K562 (cell line): ENCODE measurements around the gene SMG1. TPM values are rescaled to one million over a fixed set of nuclear protein-coding genes. Genes with fewer than 3 reads are reported as not detected.

Experiments used
- ARHGAP35 ChIP-seq: fragments of 450-650 bp; IDR thresholded peaks from 2 replicates; pipeline ENCODE4 v1.6.1; 2018; ENCODE audit not compliant: partially characterized antibody
- CCAR2 ChIP-seq: fragments of 200-400 bp; formaldehyde crosslinking; IDR thresholded peaks from 2 replicates; pipeline ENCODE4 v1.6.1; 2017; ENCODE audit warnings: mild to moderate bottlenecking, low read depth, low read length
- HSF4 ChIP-seq: fragments of 250-450 bp; sonication (Bioruptor Pico); IDR thresholded peaks from 2 replicates; pipeline ENCODE4 v2.1.2; 2022; ENCODE audit warnings: mild to moderate bottlenecking, moderate library complexity, borderline replicate concordance
- KDM5B ChIP-seq: fragments of 200-600 bp; sonication (generic); IDR thresholded peaks from 2 replicates; pipeline ENCODE4 v1.6.1; 2012; ENCODE audit warnings: low read depth, mild to moderate bottlenecking, moderate library complexity, low read length, control low read depth, inconsistent platforms; ENCODE audit not compliant: insufficient replicate concordance
- L3MBTL2 ChIP-seq: fragments of 450-650 bp; IDR thresholded peaks from 2 replicates; pipeline ENCODE4 v1.6.1; 2016; ENCODE audit warnings: mild to moderate bottlenecking, moderate library complexity
- NCOA1 ChIP-seq: fragments of 450-650 bp; IDR thresholded peaks from 2 replicates; pipeline ENCODE4 v1.6.1; 2016; ENCODE audit warnings: low read depth
- NEUROD1 ChIP-seq: fragments of 150-350 bp; IDR thresholded peaks from 2 replicates; pipeline ENCODE4 v1.6.1; 2014; ENCODE audit warnings: borderline replicate concordance, low read length, low read depth; ENCODE audit not compliant: partially characterized antibody
- POLR2H ChIP-seq: IDR thresholded peaks from 2 replicates; pipeline ENCODE4 v1.6.1; 2016; ENCODE audit warnings: missing genetic modification characterization, low read depth, mild to moderate bottlenecking, control low read depth, missing compliant biosample characterization, moderate library complexity
- RB1 ChIP-seq: fragments of 450-650 bp; IDR thresholded peaks from 2 replicates; pipeline ENCODE4 v1.6.1; 2017; ENCODE audit warnings: low read depth, mild to moderate bottlenecking
- RBM39 ChIP-seq: fragments of 200-400 bp; formaldehyde crosslinking; optimal IDR thresholded peaks from 2 replicates; pipeline ENCODE3; 2018; ENCODE audit warnings: low read depth, low read length
- STAT5B ChIP-seq: fragments of 250-450 bp; sonication (Bioruptor Pico); IDR thresholded peaks from 2 replicates; pipeline ENCODE4 v1.8.0; 2021; ENCODE audit warnings: mild to moderate bottlenecking, inconsistent platforms
- TAF9B ChIP-seq: fragments of 450-650 bp; IDR thresholded peaks from 2 replicates; pipeline ENCODE4 v1.6.1; 2018; ENCODE audit warnings: mild to moderate bottlenecking; ENCODE audit not compliant: partially characterized antibody
- ZNF830 ChIP-seq: fragments of 250-450 bp; sonication (Bioruptor Pico); IDR thresholded peaks from 2 replicates; pipeline ENCODE4 v1.5.0; 2021; ENCODE audit warnings: mild to moderate bottlenecking
- polyA plus RNA-seq, 8 experiments: library from polyadenylated mRNA; depleted of rRNA in 4 of 8; stranded (reverse) in 5 of 8; unstranded in 3 of 8; fragments of >200 nt; fragmentation: Nextera tagmentation in 2 of 8; fragmentation: Illumina TruSeq in 1 of 8; extraction: Ambion mirVana in 2 of 8; extraction: Trizol in 1 of 8; gene quantifications; 2 replicates each; pipeline versions ENCODE4 v1.2.1 to v1.2.3, GENCODE V29; 2011 to 2014; ENCODE audit warnings: inconsistent platforms in 1 of 8, missing spikeins in 1 of 8
- total RNA-seq, 7 experiments: library from RNA; depleted of rRNA in 6 of 7; stranded (reverse); fragments of >200 nt in 6 of 7; fragmentation: Illumina TruSeq in 2 of 7; extraction: Trizol in 2 of 7; gene quantifications; 2 replicates each; pipeline versions ENCODE4 v1.2.1 to v1.2.3, GENCODE V29; 2011 to 2021; ENCODE audit warnings: low replicate concordance in 1 of 7
- TF ChIP-seq, protein P1 (sequence below): fragments of 250-450 bp; sonication (Bioruptor Pico); IDR thresholded peaks from 2 replicates; pipeline ENCODE4 v1.4.0; 2020; ENCODE audit warnings: borderline replicate concordance
- TF ChIP-seq, protein P2 (sequence below): sonication (generic); formaldehyde crosslinking; IDR thresholded peaks from 2 replicates; pipeline ENCODE4 v1.8.0; 2023; ENCODE audit warnings: mild to moderate bottlenecking, missing genetic modification reagents
- TF ChIP-seq, protein P3 (sequence below): sonication (generic); formaldehyde crosslinking; IDR thresholded peaks from 2 replicates; pipeline ENCODE4 v1.8.1; 2023; ENCODE audit warnings: mild to moderate bottlenecking, missing genetic modification reagents
- TF ChIP-seq, protein P4 (sequence below), 2 experiments: fragments of 450-650 bp; conservative IDR thresholded peaks; 2 replicates each; pipeline ENCODE4 v1.6.1; 2017; ENCODE audit warnings: mild to moderate bottlenecking in 2 of 2, moderate library complexity in 2 of 2

Gene SMG1
- total and polyA plus RNA-seq, 9 of the 15 experiments (the other 6 are each of a cell fraction or from before 2014, with no cell fraction given): 3.4 to 54.8 (median 32.0) TPM

DNA sequence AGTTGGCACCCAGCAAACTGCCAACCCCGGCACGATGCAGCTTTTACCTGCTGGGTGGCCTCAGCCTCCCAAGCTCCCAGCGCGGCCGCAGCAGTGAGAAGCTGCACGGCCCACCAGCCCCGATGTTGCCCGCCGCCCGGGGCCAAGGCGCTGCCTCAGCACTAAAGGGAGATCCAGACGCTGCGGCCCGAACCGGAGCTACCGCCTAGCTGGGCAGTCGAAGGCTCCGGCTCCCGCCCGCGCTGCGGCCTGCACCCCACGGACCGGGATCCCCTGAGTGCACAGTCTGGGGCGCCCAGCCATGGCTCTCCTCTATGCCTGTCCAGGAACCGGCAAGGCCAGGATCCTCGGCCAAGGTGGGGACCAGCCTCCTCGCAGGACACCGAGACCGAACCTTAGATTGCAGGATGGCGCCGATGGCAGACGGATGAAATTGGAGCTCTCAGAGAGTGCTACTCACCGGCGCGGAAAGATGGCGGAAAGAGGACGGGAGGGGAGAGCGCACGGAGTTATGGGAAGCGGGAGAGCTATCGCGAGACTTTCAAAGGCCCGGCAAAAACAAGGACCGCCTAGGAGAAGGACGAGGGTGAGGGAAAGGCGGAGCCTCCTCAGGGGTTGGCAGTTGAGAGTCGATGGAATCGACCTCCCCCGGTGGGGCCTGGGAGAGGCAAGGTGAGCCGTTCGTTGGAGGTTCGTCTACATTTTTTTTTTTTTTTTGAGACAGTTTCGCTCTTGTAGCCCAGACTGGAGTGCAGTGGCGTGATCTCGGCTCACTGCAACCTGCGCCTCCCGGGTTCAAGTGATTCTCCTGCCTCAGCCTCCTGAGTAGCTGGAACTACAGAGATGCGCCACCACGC, 136.1 kb downstream of the SMG1 start, which contains the start of gene RPS15A (continued):
- peak; percentile 77; the same call in 1 of the 2 replicates for TF ChIP-seq ZNF830 (CRISPR knock-in tag)
- no peak for TF ChIP-seq STAT5B (CRISPR knock-in tag)
- TF ChIP-seq RBM39: peak; percentile 89
- TF ChIP-seq ARHGAP35: peak; percentile 92
- TF ChIP-seq TAF9B: peak; percentile 99
- TF ChIP-seq, protein P1, sequence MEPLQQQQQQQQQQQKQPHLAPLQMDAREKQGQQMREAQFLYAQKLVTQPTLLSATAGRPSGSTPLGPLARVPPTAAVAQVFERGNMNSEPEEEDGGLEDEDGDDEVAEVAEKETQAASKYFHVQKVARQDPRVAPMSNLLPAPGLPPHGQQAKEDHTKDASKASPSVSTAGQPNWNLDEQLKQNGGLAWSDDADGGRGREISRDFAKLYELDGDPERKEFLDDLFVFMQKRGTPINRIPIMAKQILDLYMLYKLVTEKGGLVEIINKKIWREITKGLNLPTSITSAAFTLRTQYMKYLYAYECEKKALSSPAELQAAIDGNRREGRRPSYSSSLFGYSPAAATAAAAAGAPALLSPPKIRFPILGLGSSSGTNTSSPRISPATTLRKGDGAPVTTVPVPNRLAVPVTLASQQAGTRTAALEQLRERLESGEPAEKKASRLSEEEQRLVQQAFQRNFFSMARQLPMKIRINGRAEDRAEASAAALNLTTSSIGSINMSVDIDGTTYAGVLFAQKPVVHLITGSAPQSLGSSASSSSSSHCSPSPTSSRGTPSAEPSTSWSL (CRISPR knock-in tag): no peak
- TF ChIP-seq KDM5B: peak; percentile 96
- TF ChIP-seq HSF4: no peak
- TF ChIP-seq NEUROD1: peak; percentile 71
- TF ChIP-seq NCOA1: 0 out of 2 replicates have a peak, but pooled peaks have one; percentile 17
- TF ChIP-seq, protein P2, sequence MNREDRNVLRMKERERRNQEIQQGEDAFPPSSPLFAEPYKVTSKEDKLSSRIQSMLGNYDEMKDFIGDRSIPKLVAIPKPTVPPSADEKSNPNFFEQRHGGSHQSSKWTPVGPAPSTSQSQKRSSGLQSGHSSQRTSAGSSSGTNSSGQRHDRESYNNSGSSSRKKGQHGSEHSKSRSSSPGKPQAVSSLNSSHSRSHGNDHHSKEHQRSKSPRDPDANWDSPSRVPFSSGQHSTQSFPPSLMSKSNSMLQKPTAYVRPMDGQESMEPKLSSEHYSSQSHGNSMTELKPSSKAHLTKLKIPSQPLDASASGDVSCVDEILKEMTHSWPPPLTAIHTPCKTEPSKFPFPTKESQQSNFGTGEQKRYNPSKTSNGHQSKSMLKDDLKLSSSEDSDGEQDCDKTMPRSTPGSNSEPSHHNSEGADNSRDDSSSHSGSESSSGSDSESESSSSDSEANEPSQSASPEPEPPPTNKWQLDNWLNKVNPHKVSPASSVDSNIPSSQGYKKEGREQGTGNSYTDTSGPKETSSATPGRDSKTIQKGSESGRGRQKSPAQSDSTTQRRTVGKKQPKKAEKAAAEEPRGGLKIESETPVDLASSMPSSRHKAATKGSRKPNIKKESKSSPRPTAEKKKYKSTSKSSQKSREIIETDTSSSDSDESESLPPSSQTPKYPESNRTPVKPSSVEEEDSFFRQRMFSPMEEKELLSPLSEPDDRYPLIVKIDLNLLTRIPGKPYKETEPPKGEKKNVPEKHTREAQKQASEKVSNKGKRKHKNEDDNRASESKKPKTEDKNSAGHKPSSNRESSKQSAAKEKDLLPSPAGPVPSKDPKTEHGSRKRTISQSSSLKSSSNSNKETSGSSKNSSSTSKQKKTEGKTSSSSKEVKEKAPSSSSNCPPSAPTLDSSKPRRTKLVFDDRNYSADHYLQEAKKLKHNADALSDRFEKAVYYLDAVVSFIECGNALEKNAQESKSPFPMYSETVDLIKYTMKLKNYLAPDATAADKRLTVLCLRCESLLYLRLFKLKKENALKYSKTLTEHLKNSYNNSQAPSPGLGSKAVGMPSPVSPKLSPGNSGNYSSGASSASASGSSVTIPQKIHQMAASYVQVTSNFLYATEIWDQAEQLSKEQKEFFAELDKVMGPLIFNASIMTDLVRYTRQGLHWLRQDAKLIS (CRISPR knock-in tag): peak; percentile 99
- TF ChIP-seq L3MBTL2: peak; percentile 86
- peak; percentile 91; the same call in 1 of the 2 replicates for TF ChIP-seq RB1
- TF ChIP-seq, protein P3, sequence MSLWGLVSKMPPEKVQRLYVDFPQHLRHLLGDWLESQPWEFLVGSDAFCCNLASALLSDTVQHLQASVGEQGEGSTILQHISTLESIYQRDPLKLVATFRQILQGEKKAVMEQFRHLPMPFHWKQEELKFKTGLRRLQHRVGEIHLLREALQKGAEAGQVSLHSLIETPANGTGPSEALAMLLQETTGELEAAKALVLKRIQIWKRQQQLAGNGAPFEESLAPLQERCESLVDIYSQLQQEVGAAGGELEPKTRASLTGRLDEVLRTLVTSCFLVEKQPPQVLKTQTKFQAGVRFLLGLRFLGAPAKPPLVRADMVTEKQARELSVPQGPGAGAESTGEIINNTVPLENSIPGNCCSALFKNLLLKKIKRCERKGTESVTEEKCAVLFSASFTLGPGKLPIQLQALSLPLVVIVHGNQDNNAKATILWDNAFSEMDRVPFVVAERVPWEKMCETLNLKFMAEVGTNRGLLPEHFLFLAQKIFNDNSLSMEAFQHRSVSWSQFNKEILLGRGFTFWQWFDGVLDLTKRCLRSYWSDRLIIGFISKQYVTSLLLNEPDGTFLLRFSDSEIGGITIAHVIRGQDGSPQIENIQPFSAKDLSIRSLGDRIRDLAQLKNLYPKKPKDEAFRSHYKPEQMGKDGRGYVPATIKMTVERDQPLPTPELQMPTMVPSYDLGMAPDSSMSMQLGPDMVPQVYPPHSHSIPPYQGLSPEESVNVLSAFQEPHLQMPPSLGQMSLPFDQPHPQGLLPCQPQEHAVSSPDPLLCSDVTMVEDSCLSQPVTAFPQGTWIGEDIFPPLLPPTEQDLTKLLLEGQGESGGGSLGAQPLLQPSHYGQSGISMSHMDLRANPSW: peak; percentile 77; the same call in 1 of the 2 replicates
- TF ChIP-seq, protein P4, sequence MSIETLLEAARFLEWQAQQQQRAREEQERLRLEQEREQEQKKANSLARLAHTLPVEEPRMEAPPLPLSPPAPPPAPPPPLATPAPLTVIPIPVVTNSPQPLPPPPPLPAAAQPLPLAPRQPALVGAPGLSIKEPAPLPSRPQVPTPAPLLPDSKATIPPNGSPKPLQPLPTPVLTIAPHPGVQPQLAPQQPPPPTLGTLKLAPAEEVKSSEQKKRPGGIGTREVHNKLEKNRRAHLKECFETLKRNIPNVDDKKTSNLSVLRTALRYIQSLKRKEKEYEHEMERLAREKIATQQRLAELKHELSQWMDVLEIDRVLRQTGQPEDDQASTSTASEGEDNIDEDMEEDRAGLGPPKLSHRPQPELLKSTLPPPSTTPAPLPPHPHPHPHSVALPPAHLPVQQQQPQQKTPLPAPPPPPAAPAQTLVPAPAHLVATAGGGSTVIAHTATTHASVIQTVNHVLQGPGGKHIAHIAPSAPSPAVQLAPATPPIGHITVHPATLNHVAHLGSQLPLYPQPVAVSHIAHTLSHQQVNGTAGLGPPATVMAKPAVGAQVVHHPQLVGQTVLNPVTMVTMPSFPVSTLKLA (conservative IDR thresholded peaks at IDR 0.05): peak; percentile 58 to 67; a peak in 3 of 4 replicates
- peak; percentile 96 for TF ChIP-seq POLR2H (tag)
- TF ChIP-seq CCAR2: no peak
